ENCODE measurements around the gene DNAH12. TPM values are rescaled to one million over a fixed set of nuclear protein-coding genes. Genes with fewer than 3 reads are reported as not detected.

DNAH12 gene
- total and polyA plus RNA-seq, 2 of the 13 experiments (the other 11 are each of a cell fraction or from before 2014, with no cell fraction given): 0.11 TPM

DNA sequence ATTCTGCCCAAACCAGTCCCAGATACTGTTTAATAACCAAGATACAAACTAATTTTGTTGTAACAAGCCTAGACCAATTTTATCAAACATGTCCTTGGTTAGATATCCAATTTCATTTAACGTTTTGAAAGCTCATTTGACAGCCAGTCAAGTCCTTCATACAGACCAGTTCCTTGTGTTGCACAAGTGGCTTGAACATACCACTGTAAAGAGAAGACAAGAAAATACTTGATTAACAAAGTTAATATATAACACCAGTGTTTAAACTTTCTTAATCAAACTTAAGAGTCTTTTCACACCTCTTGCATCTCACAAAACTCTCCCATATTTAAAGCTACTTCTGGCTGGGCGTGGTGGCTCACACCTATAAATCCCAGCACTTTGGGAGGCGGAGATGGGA is 28.0 kb upstream of the DNAH12 start:
- no peak for DNase-seq (ENCODE audit: low spot score)
- intact Hi-C loops (cut with micrococcal nuclease; ENCODE audit: unreplicated experiment): no loop called here
- peaks cover 6% of the 10 kb centered on the region; the same call in 1 of the 2 replicates for H3K4me1 ChIP-seq (ENCODE audit: insufficient read depth, low read length)
- no peak overlapping the region for H3K9ac ChIP-seq (ENCODE audit: insufficient read depth, low read depth, low read length)
- no peak for ATAC-seq
- FAIRE-seq: no peak
- H3K27ac ChIP-seq (ENCODE audit: extremely low read length, insufficient read depth, low read length): no peak overlapping the region
- no peaks in the 10 kb centered on the region; a peak in 1 of 5 replicates for H3K27me3 ChIP-seq (ENCODE audit: control insufficient read depth in 1 of 2, insufficient read depth in 2 of 2, low read length in 2 of 2)
- no peak overlapping the region for H3K4me3 ChIP-seq (replicated peaks in 1 of 3; ENCODE audit: insufficient read depth in 1 of 3, low read depth in 2 of 3, low read length in 3 of 3)
- H3K9me3 ChIP-seq (ENCODE audit: low read length): no peaks in the 10 kb centered on the region
- TF ChIP-seq ZNF256 (CRISPR knock-in tag; conservative IDR thresholded peaks at IDR 0.05) (no peak), SKI (IDR thresholded peaks at IDR 0.05; ENCODE audit: partially characterized antibody) (no peak), HNF4A (CRISPR knock-in tag; IDR thresholded peaks at IDR 0.05) (no peak), CREM (IDR thresholded peaks at IDR 0.05) (no peak), CREM (CRISPR knock-in tag; IDR thresholded peaks at IDR 0.05) (no peak), ZMYM2 (CRISPR knock-in tag; IDR thresholded peaks at IDR 0.05) (no peak), RXRA (CRISPR knock-in tag; IDR thresholded peaks at IDR 0.05) (no peak), KLF15 (CRISPR knock-in tag; IDR thresholded peaks at IDR 0.05; ENCODE audit: borderline replicate concordance) (no peak), ZNF101 (CRISPR knock-in tag; IDR thresholded peaks at IDR 0.05; ENCODE audit: borderline replicate concordance, low read depth) (no peak), ZNF782 (CRISPR knock-in tag; IDR thresholded peaks at IDR 0.05; ENCODE audit: borderline replicate concordance) (no peak), ZNF10 (CRISPR knock-in tag; IDR thresholded peaks at IDR 0.05; ENCODE audit: borderline replicate concordance, low read depth) (no peak), ZC3H4 (CRISPR knock-in tag; IDR thresholded peaks at IDR 0.05; ENCODE audit: borderline replicate concordance) (no peak), ZNF326 (CRISPR knock-in tag; IDR thresholded peaks at IDR 0.05; ENCODE audit: borderline replicate concordance) (no peak)
- TF ChIP-seq, protein P1, sequence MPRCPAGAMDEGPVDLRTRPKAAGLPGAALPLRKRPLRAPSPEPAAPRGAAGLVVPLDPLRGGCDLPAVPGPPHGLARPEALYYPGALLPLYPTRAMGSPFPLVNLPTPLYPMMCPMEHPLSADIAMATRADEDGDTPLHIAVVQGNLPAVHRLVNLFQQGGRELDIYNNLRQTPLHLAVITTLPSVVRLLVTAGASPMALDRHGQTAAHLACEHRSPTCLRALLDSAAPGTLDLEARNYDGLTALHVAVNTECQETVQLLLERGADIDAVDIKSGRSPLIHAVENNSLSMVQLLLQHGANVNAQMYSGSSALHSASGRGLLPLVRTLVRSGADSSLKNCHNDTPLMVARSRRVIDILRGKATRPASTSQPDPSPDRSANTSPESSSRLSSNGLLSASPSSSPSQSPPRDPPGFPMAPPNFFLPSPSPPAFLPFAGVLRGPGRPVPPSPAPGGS (CRISPR knock-in tag; IDR thresholded peaks at IDR 0.05): no peak
- ChIA-PET POLR2A (interaction anchor here (1.1 kb wide), 1 partner anchor 25 kb away, joined by 4 read pairs; the partner anchor contains the start of gene ARF4), CTCF (ENCODE audit: low intra/inter-chr PET ratio, low total read pairs) (no interaction called here)
- H4K20me1 ChIP-seq (ENCODE audit: insufficient read depth, low read length): peaks cover 26% of the 10 kb centered on the region
- H3K79me2 ChIP-seq (ENCODE audit: insufficient read depth, low read length): peaks cover 17% of the 10 kb centered on the region
- no peak overlapping the region for H3K4me2 ChIP-seq (ENCODE audit: low read depth, low read length)
- H3K36me3 ChIP-seq (replicated peaks in 1 of 2; ENCODE audit: control insufficient read depth in 1 of 2, insufficient read depth in 2 of 2, low read length in 2 of 2): peaks cover 6 to 60% of the 10 kb centered on the region in 2 experiments
- H2AFZ ChIP-seq (ENCODE audit: low read length): no peak overlapping the region
- in situ Hi-C loops (cut with HindIII; ENCODE audit: extremely low pct_ligation_motif_present, low pct_unique_long_range_greater_than_20kb): no loop called here
- no TSS peak for BruUV-seq (replicated peaks)
- 93% methylated on average over 3 of the region's 3 CpGs for WGBS (ENCODE audit: low lambda C conversion rate)

All from HepG2 (cell line).